H9 (cell line): ENCODE measurements around the gene CDIPT. TPM values are rescaled to one million over a fixed set of nuclear protein-coding genes. Genes with fewer than 3 reads are reported as not detected.
A peak's percentile ranks its signal among the peaks of the same experiment; 100 is the strongest.

Experiments
- DNase-seq: peaks from one replicate; pipeline ENCODE4 v3.0.0-alpha.2; 2017
- H2AFZ ChIP-seq: one replicate; pipeline ENCODE4 v1.6.1; 2013; ENCODE audit warnings: mild to moderate bottlenecking, low read length, control low read depth, moderate library complexity
- H2AK5ac ChIP-seq: 2 replicates; pipeline ENCODE4 v1.6.1; 2013; ENCODE audit warnings: low read length, control low read depth, mixed read lengths; ENCODE audit not compliant: insufficient read length
- H2BK120ac ChIP-seq: one replicate; pipeline ENCODE4 v1.6.1; 2013; ENCODE audit warnings: low read depth, mild to moderate bottlenecking, low read length, control low read depth, inconsistent platforms; ENCODE audit not compliant: poor library complexity, severe bottlenecking
- H2BK12ac ChIP-seq: 2 replicates; pipeline ENCODE4 v1.6.1; 2013; ENCODE audit warnings: low read length, control low read depth, mixed read lengths, low read depth; ENCODE audit not compliant: insufficient read length
- H2BK15ac ChIP-seq: 2 replicates; pipeline ENCODE4 v1.6.1; 2013; ENCODE audit warnings: low read depth, low read length, control low read depth
- H2BK20ac ChIP-seq: one replicate; pipeline ENCODE4 v1.6.1; 2013; ENCODE audit warnings: low read depth, mild to moderate bottlenecking, low read length, control low read depth, inconsistent platforms; ENCODE audit not compliant: poor library complexity, severe bottlenecking
- H2BK5ac ChIP-seq: 2 replicates; pipeline ENCODE4 v1.6.1; 2013; ENCODE audit warnings: low read length, control low read depth, mixed read lengths; ENCODE audit not compliant: insufficient read length
- H3K14ac ChIP-seq: 2 replicates; pipeline ENCODE4 v1.6.1; 2013; ENCODE audit warnings: low read length, control low read depth; ENCODE audit not compliant: insufficient read depth
- H3K18ac ChIP-seq: 2 replicates; pipeline ENCODE4 v1.6.1; 2013; ENCODE audit warnings: low read depth, mild to moderate bottlenecking, mixed read lengths, low read length, control low read depth; ENCODE audit not compliant: insufficient read length
- H3K23ac ChIP-seq: 2 replicates; pipeline ENCODE4 v1.6.1; 2013; ENCODE audit warnings: low read length, control low read depth, mixed read lengths, low read depth; ENCODE audit not compliant: insufficient read length
- H3K23me2 ChIP-seq: 2 replicates; pipeline ENCODE4 v1.6.1; 2013; ENCODE audit warnings: low read depth, mild to moderate bottlenecking, mixed read lengths, low read length, control low read depth; ENCODE audit not compliant: insufficient read length, poor library complexity, severe bottlenecking
- H3K27ac ChIP-seq: 2 replicates; pipeline ENCODE4 v1.5.1; 2013; ENCODE audit warnings: low read length, control low read depth, mixed read lengths, low read depth; ENCODE audit not compliant: insufficient read length
- H3K27me3 ChIP-seq: 2 replicates; pipeline ENCODE4 v1.6.1; 2013; ENCODE audit warnings: low read length, control low read depth, inconsistent platforms; ENCODE audit not compliant: insufficient read depth
- H3K4ac ChIP-seq: 2 replicates; pipeline ENCODE4 v1.6.1; 2013; ENCODE audit warnings: low read depth, mild to moderate bottlenecking, control low read depth, inconsistent platforms, low read length, moderate library complexity
- H3K4me1 ChIP-seq: 2 replicates; pipeline ENCODE4 v1.6.1; 2013; ENCODE audit warnings: low read length, control low read depth, inconsistent platforms; ENCODE audit not compliant: insufficient read depth
- H3K4me2 ChIP-seq: 2 replicates; pipeline ENCODE4 v1.6.1; 2013; ENCODE audit warnings: low read length, control low read depth, mixed read lengths; ENCODE audit not compliant: insufficient read length, insufficient read depth
- H3K56ac ChIP-seq: 2 replicates; pipeline ENCODE4 v1.6.1; 2013; ENCODE audit warnings: low read depth, mild to moderate bottlenecking, mixed read lengths, low read length, control low read depth; ENCODE audit not compliant: insufficient read length
- H3K79me1 ChIP-seq: 2 replicates; pipeline ENCODE4 v1.6.1; 2013; ENCODE audit warnings: low read depth, mild to moderate bottlenecking, moderate library complexity, low read length, control low read depth, inconsistent platforms; ENCODE audit not compliant: insufficient read depth, poor library complexity, severe bottlenecking
- H3K79me2 ChIP-seq: 2 replicates; pipeline ENCODE4 v1.6.1; 2013; ENCODE audit warnings: low read length, control low read depth, inconsistent platforms; ENCODE audit not compliant: insufficient read depth
- H3K9ac ChIP-seq: 2 replicates; pipeline ENCODE4 v1.6.1; 2013; ENCODE audit warnings: low read length, control low read depth, mixed read lengths; ENCODE audit not compliant: insufficient read length; ENCODE audit errors: extremely low read depth
- H3K9me3 ChIP-seq: one replicate; pipeline ENCODE4 v1.6.1; 2013; ENCODE audit warnings: low read depth, low read length, inconsistent platforms; ENCODE audit not compliant: control insufficient read depth
- H3T11ph ChIP-seq: one replicate; pipeline ENCODE4 v1.6.1; 2013; ENCODE audit warnings: mild to moderate bottlenecking, low read length, control low read depth, inconsistent platforms
- H4K20me1 ChIP-seq: one replicate; pipeline ENCODE4 v1.6.1; 2013; ENCODE audit not compliant: control insufficient read depth, insufficient read length, insufficient read depth
- H4K5ac ChIP-seq: 2 replicates; pipeline ENCODE4 v1.6.1; 2013; ENCODE audit warnings: low read depth, mild to moderate bottlenecking, mixed read lengths, low read length, control low read depth; ENCODE audit not compliant: insufficient read length
- H4K8ac ChIP-seq: replicated peaks from 2 replicates; pipeline ENCODE4 v1.6.1; 2013; ENCODE audit warnings: low read length, control low read depth, mixed read lengths, low read depth; ENCODE audit not compliant: insufficient read length
- H4K91ac ChIP-seq: 2 replicates; pipeline ENCODE4 v1.6.1; 2013; ENCODE audit warnings: low read depth, mild to moderate bottlenecking, moderate library complexity, mixed read lengths, low read length, control low read depth; ENCODE audit not compliant: insufficient read length
- H3K27ac Mint-ChIP-seq, 3 experiments: 2 replicates in 2 of 3; 3 replicates in 1 of 3; pipeline ENCODE4 v1.8.0; 2020 to 2021; ENCODE audit warnings: mixed read lengths in 3 of 3, mild to moderate bottlenecking in 1 of 3, moderate library complexity in 1 of 3
- H3K27me3 Mint-ChIP-seq: 2 replicates; pipeline ENCODE4 v1.8.0; 2021; ENCODE audit warnings: low read depth, mild to moderate bottlenecking, moderate library complexity, mixed read lengths
- H3K36me3 Mint-ChIP-seq, 3 experiments: 2 replicates in 2 of 3; 3 replicates in 1 of 3; pipeline ENCODE4 v1.8.0; 2020 to 2021; ENCODE audit warnings: low read depth in 3 of 3, mixed read lengths in 3 of 3; ENCODE audit not compliant: insufficient read depth in 1 of 3
- H3K4me1 Mint-ChIP-seq, 2 experiments: 2 replicates each; pipeline ENCODE4 v1.8.0; 2020; ENCODE audit warnings: mixed read lengths in 2 of 2
- H3K4me3 Mint-ChIP-seq, 2 experiments: 2 replicates in 1 of 2; 3 replicates in 1 of 2; pipeline ENCODE4 v1.8.0; 2020 to 2021; ENCODE audit warnings: mild to moderate bottlenecking in 2 of 2, mixed read lengths in 2 of 2, moderate library complexity in 1 of 2
- H3K9me3 Mint-ChIP-seq, 2 experiments: 2 replicates in 1 of 2; 3 replicates in 1 of 2; pipeline ENCODE4 v1.8.0; 2020; ENCODE audit warnings: mild to moderate bottlenecking in 2 of 2, mixed read lengths in 2 of 2, moderate library complexity in 1 of 2
- CTCF ChIP-seq: fragments of 200-600 bp; sonication (generic); conservative IDR thresholded peaks from 3 replicates; pipeline ENCODE4 v1.8.0; 2021; ENCODE audit warnings: antibody characterized with exemption, mild to moderate bottlenecking
- WGBS: extraction: QIAGEN DNeasy Blood & Tissue Kit; methylation state at CpG from one replicate; pipeline ENCODE4 v1.1.7; 2013; ENCODE audit warnings: missing lambda C conversion rate, low lambda C conversion rate, mixed read lengths; ENCODE audit not compliant: insufficient read length; ENCODE audit errors: extremely low coverage; 5-methylcytosine and 5-hydroxymethylcytosine counted together
- total RNA-seq: library from RNA; stranded (reverse); gene quantifications from 2 replicates; pipeline ENCODE4 v1.2.1, GENCODE V29; 2021

The CDIPT gene
- total RNA-seq, 1 experiment from 2014 or later = 70.6 TPM

- no peaks in the 10 kb centered on the region for H3K79me2 ChIP-seq
- TF ChIP-seq CTCF = no peak
- no peaks in the 10 kb centered on the region for H3K27me3 ChIP-seq
- no peak overlapping the region for H3K27ac ChIP-seq
- H4K5ac ChIP-seq = no peak overlapping the region
- no peak overlapping the region for H3K18ac ChIP-seq
- no peaks in the 10 kb centered on the region for H4K20me1 ChIP-seq
- no peak overlapping the region for H3T11ph ChIP-seq
- no peak for DNase-seq
- H3K56ac ChIP-seq = no peak overlapping the region
- no peak overlapping the region for H2BK12ac ChIP-seq
- H2AK5ac ChIP-seq = no peak overlapping the region
- no peaks in the 10 kb centered on the region for H3K9me3 ChIP-seq
- no peak overlapping the region for H3K4ac ChIP-seq
- peaks cover 10 to 34% (median 33%) of the 10 kb centered on the region in 3 experiments for H3K36me3 Mint-ChIP-seq
- no peak overlapping the region for H3K9ac ChIP-seq
- no peaks in the 10 kb centered on the region for H3K4me1 ChIP-seq
- no peaks in the 10 kb centered on the region; a peak in 1 of 5 replicates for H3K9me3 Mint-ChIP-seq
- no peak overlapping the region; a peak in 1 of 5 replicates for H3K4me3 Mint-ChIP-seq
- H3K14ac ChIP-seq = no peak overlapping the region
- H3K23ac ChIP-seq = no peak overlapping the region
- no peak overlapping the region for H3K4me2 ChIP-seq
- peak overlapping the region in 2 of 3 experiments; percentile 39 to 68; a peak in 3 of 7 replicates for H3K27ac Mint-ChIP-seq
- H4K91ac ChIP-seq = no peak overlapping the region
- H2AFZ ChIP-seq = no peak overlapping the region
- peaks cover 9 to 10% of the 10 kb centered on the region in 2 experiments for H3K4me1 Mint-ChIP-seq
- H3K79me1 ChIP-seq = no peaks in the 10 kb centered on the region
- peaks cover 10% of the 10 kb centered on the region for H3K23me2 ChIP-seq
- H2BK120ac ChIP-seq = no peak overlapping the region
- H2BK5ac ChIP-seq = no peak overlapping the region
- no peak overlapping the region for H2BK15ac ChIP-seq
- no peak overlapping the region for H2BK20ac ChIP-seq
- H3K27me3 Mint-ChIP-seq = peaks cover 3% of the 10 kb centered on the region
- no CpG with 5 or more reads among the region's 3 CpGs for WGBS
- no peak overlapping the region for H4K8ac ChIP-seq
These were observed 18.0 kb upstream of the CDIPT start for GRCh38 chr16:29881050-29881449.
